Dedifferentiated amniotic fluid mesenchymal stem cell (primary cell): Measurements from ENCODE around the gene MAJIN.

Experiments
- DNase-seq: peaks from one replicate; pipeline ENCODE4 v3.0.0-alpha.2; 2016; ENCODE audit errors: extremely low spot score

Gene MAJIN

GRCh38 chr11:64892411-64892831 is 79.5 kb downstream of the MAJIN start:
- no peak for DNase-seq

- DNase-seq = no peak
Observed at GRCh38 chr11:64891880-64892279, 80.0 kb downstream of the MAJIN start.

- no peak for DNase-seq
Observed at GRCh38 chr11:64891215-64891848, 80.6 kb downstream of the MAJIN start.

DNA sequence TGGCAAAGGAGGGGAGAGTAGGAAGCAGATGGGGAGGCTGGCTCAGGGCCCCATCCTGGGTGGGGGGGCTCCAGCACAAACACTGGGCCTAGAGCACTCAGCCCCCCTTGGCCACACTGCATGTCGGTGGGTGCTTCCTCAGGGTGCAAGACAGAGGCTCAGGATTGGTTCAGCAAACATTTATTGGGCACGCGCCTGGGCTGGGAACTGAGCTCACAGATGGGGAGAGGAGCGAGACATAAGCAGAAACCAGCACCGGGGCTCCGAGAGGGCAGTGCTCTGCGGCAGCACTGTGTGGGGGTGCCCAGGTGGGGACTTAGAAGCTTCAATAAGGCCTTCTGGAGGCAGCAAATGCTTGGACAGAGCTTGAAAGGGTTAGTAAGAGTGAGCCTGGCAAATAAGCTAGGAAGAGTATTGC is 81.4 kb downstream of the MAJIN start:
- no peak for DNase-seq

DNA sequence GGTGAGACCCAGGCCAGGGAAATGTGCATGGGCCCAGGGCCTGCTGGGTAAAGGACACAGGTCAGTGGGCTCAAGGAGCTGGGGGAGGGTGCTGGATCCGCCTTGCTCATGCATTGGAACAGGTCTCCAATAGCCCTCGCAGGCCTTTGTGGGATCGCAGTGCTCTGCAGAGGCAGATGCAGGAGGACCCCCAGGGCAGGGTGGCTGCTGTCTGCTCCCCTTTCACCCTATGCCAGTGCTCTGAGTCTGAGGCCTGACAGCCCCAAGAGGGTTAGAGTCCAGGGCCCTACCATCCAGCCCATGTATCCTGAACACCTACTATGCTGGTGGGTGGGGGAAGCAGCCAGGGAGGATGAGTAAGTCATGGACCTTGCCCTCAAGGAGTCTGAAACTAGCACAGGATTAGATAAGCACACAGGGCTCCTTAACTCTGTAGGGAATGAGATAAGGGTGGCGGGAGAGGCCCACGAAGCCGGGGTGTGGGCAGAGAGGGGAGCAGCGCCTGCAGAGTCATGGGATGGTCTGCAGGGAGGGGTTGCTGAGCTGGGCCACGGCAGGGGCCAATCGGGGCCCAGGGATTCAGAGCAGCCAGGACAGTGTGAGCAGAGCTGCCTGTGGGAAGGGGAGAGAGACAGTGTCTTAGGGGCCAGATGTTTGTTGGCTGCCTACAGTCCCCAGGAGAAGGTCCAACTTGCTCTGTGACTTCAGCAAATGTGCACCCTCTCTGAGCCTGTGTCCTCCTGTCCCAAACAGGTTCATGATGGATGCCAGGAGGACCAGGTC is 83.0 kb downstream of the MAJIN start:
- DNase-seq = no peak

GRCh38 chr11:64888406-64888728 is 83.5 kb downstream of the MAJIN start:
- no peak for DNase-seq
